ENCODE data around the gene PSMA5.
A peak's percentile ranks its signal among the peaks of the same experiment; 100 is the strongest.
"Not testable (repeated sequence)": the region's sequence is repeated elsewhere in the genome, so short reads cannot be mapped to it uniquely, and the experiment has no call there.

PSMA5 gene

GRCh38 chr1:109426281-109427170 is at the start of gene PSMA5:
Gene PSMA5, minus strand, starts transcription at chr1:109426448. Its CDS starts 118 bp downstream, at chr1:109426330.
- peak; percentile 99 for DNase-seq

GRCh38 chr1:109475261-109475660 is 49.0 kb upstream of the PSMA5 start:
- DNase-seq = no peak

GRCh38 chr1:109474697-109475096 is 48.4 kb upstream of the PSMA5 start:
- DNase-seq = no peak

GRCh38 chr1:109473284-109474057 is 47.2 kb upstream of the PSMA5 start:
- DNase-seq = not testable (repeated sequence)

GRCh38 chr1:109472779-109473178 is 46.5 kb upstream of the PSMA5 start:
- DNase-seq = no peak

GRCh38 chr1:109470245-109470644 is 44.0 kb upstream of the PSMA5 start:
- no peak for DNase-seq

GRCh38 chr1:109468903-109469302 is 42.7 kb upstream of the PSMA5 start:
- no peak for DNase-seq

- DNase-seq = no peak
These were observed 41.8 kb upstream of the PSMA5 start for GRCh38 chr1:109468061-109468460.

GRCh38 chr1:109467301-109467777 is 41.1 kb upstream of the PSMA5 start:
- DNase-seq = no peak

- DNase-seq = no peak
These were observed 40.4 kb upstream of the PSMA5 start, which contains the start of gene SYPL2 for GRCh38 chr1:109466452-109467300. Gene SYPL2, plus strand, starts transcription at chr1:109466546. Its CDS starts 298 bp downstream, at chr1:109466844.

- no peak for DNase-seq
These were observed 39.8 kb upstream of the PSMA5 start for GRCh38 chr1:109466125-109466451.

GRCh38 chr1:109457819-109458218 is 31.6 kb upstream of the PSMA5 start:
- no peak for DNase-seq

GRCh38 chr1:109454497-109455133 is 28.4 kb upstream of the PSMA5 start:
- no peak for DNase-seq

GRCh38 chr1:109447524-109447923 is 21.3 kb upstream of the PSMA5 start:
- no peak for DNase-seq

GRCh38 chr1:109445949-109446695 is 19.9 kb upstream of the PSMA5 start:
- DNase-seq = not testable (repeated sequence)

- no peak for DNase-seq
These were observed 18.1 kb upstream of the PSMA5 start for GRCh38 chr1:109444346-109444745.

GRCh38 chr1:109443476-109443875 is 17.2 kb upstream of the PSMA5 start:
- DNase-seq = no peak

GRCh38 chr1:109441069-109441468 is 14.8 kb upstream of the PSMA5 start:
- no peak for DNase-seq

- DNase-seq = no peak
These were observed 12.6 kb upstream of the PSMA5 start for GRCh38 chr1:109438798-109439297.

GRCh38 chr1:109434484-109434883 is 8.2 kb upstream of the PSMA5 start:
- DNase-seq = no peak

GRCh38 chr1:109433322-109433721 is 7.1 kb upstream of the PSMA5 start:
- DNase-seq = no peak

All from NCI-H345 (cell line).